Type B pancreatic cell (in vitro differentiated cells): ENCODE results near the gene KHSRP. TPM values are rescaled to one million over a fixed set of nuclear protein-coding genes. Genes with fewer than 3 reads are reported as not detected.
"Not testable (repeated sequence)": the region's sequence is repeated elsewhere in the genome, so short reads cannot be mapped to it uniquely, and the experiment has no call there.

ENCODE experiments used
- DNase-seq: peaks from one replicate; pipeline ENCODE4 v3.0.0; 2021; ENCODE audit warnings: mixed read lengths; ENCODE audit not compliant: unreplicated experiment; ENCODE audit errors: extremely low spot score
- H3K27ac Mint-ChIP-seq: 2 replicates; pipeline ENCODE4 v1.8.0; 2021; ENCODE audit warnings: mild to moderate bottlenecking, mixed read lengths
- H3K27me3 Mint-ChIP-seq: 2 replicates; pipeline ENCODE4 v1.8.0; 2021; ENCODE audit warnings: mixed read lengths
- H3K36me3 Mint-ChIP-seq: 2 replicates; pipeline ENCODE4 v1.8.0; 2021; ENCODE audit warnings: mixed read lengths
- H3K4me1 Mint-ChIP-seq: one replicate; pipeline ENCODE4 v1.8.0; 2021; ENCODE audit warnings: mixed read lengths; ENCODE audit not compliant: unreplicated experiment
- H3K4me3 Mint-ChIP-seq: 2 replicates; pipeline ENCODE4 v1.8.0; 2021; ENCODE audit warnings: mild to moderate bottlenecking, mixed read lengths
- H3K9me3 Mint-ChIP-seq: 2 replicates; pipeline ENCODE4 v1.8.0; 2021; ENCODE audit warnings: mixed read lengths
- total RNA-seq: library from RNA; stranded (reverse); gene quantifications from 2 replicates; pipeline ENCODE4 v1.2.1, GENCODE V29; 2021; ENCODE audit warnings: low replicate concordance
- TF ChIP-seq, protein P1 (sequence below): fragments of 200-600 bp; sonication (generic); conservative IDR thresholded peaks from 2 replicates; pipeline ENCODE4 v1.5.0; 2021; ENCODE audit warnings: antibody characterized with exemption, mild to moderate bottlenecking

Gene KHSRP
- total RNA-seq, 1 donor from 2014 or later = 414 TPM

DNA sequence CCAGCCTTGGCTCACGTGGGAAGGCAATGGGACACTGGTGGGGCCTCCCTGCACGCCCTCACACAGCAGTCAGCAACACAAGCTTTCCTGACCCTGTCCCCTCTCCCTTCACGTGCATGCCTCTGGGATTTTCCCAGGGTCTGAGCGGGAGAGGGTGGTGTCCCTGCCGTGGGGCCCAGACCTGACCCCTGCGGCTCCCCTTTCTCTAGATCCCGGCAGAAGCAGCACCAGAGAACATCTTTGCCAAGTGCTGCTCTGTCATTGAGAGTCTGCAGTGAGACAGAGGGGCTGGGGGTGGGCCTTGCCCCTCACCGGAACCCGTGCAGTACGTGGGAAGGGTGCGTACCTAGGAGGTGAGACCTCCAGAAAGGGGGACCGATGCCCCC, 12.6 kb downstream of the KHSRP start:
- H3K27ac Mint-ChIP-seq = no peak overlapping the region
- H3K4me3 Mint-ChIP-seq = no peak overlapping the region
- no peak for DNase-seq

DNA sequence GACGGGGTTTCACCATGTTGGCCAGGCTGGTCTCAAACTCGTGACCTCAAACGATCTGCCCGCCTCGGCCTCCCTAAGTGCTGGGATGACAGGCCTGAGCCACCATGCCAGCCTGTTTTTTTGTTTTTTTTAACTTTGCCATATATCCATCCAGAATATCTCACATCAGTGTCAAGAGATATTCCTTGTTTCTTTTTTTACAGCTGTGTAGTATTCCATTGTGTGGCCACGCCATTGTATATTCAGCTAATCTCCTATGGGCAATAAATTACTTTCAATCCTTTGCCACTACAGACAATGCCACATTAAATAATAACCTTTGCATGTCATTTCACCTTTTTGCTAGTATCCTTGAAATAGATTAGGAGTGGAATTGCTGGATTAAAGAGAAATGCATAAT, 15.3 kb downstream of the KHSRP start:
- DNase-seq = no peak
- Mint-ChIP-seq H3K27me3 (no peaks in the 10 kb centered on the region), H3K36me3 (peaks cover 5% of the 10 kb centered on the region), H3K9me3 (no peaks in the 10 kb centered on the region), H3K4me3 (no peak overlapping the region), H3K4me1 (peaks cover 3% of the 10 kb centered on the region), H3K27ac (no peak overlapping the region)
- TF ChIP-seq, protein P1, sequence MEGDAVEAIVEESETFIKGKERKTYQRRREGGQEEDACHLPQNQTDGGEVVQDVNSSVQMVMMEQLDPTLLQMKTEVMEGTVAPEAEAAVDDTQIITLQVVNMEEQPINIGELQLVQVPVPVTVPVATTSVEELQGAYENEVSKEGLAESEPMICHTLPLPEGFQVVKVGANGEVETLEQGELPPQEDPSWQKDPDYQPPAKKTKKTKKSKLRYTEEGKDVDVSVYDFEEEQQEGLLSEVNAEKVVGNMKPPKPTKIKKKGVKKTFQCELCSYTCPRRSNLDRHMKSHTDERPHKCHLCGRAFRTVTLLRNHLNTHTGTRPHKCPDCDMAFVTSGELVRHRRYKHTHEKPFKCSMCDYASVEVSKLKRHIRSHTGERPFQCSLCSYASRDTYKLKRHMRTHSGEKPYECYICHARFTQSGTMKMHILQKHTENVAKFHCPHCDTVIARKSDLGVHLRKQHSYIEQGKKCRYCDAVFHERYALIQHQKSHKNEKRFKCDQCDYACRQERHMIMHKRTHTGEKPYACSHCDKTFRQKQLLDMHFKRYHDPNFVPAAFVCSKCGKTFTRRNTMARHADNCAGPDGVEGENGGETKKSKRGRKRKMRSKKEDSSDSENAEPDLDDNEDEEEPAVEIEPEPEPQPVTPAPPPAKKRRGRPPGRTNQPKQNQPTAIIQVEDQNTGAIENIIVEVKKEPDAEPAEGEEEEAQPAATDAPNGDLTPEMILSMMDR = no peak

More for the DNA sequence above, 12.6 kb downstream of the KHSRP start:
- Mint-ChIP-seq H3K36me3 (peaks cover 5% of the 10 kb centered on the region), H3K27me3 (no peaks in the 10 kb centered on the region), H3K9me3 (no peaks in the 10 kb centered on the region), H3K4me1 (peaks cover 3% of the 10 kb centered on the region)
- TF ChIP-seq, protein P1 = no peak

- TF ChIP-seq, protein P1 = no peak
- DNase-seq = no peak
- no peaks in the 10 kb centered on the region for H3K36me3 Mint-ChIP-seq
- no peaks in the 10 kb centered on the region for H3K4me1 Mint-ChIP-seq
- H3K27me3 Mint-ChIP-seq = no peaks in the 10 kb centered on the region
- H3K9me3 Mint-ChIP-seq = no peaks in the 10 kb centered on the region
- H3K4me3 Mint-ChIP-seq = no peak overlapping the region
- H3K27ac Mint-ChIP-seq = no peak overlapping the region
These were observed 18.2 kb downstream of the KHSRP start for GRCh38 chr19:6406401-6406800.

DNA sequence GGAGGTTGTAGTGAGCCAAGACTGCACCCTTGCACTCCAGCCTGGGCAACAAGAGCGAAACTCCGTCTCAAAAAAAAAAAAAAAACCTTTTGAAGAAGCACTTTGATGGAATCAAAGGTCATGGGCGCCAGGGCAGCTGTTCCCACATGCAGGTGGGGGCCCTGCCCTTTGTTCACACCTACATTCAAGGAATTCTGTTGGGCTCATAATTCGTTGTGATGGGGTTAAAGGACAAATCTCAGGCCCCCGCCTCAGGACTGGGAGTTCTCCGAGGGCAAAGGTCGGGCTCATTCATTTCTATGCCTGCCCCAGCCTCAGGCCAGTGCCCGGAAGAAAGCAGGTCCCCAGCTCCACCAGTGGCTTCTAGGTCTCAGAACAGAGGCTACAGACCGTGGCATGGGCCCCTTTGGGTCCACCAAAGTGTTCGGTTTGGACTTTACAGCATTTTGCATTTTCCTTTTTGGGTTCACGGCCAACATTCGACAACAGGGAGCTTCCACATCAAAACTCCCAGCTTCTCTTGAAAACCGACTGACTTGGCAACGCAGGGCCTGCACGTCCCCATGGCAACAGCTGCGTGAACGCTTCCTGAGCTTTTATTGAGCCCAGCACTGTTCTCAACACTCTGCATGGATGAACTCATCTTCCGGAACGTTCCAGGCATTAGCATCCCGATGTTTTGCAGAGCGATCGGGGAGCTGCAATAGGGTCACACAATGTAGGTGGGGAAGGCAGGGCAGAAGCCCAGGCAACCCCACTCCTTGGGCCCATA, 21.6 kb downstream of the KHSRP start:
- TF ChIP-seq, protein P1 = no peak
- Mint-ChIP-seq H3K9me3 (no peaks in the 10 kb centered on the region), H3K4me3 (no peak overlapping the region), H3K4me1 (no peaks in the 10 kb centered on the region), H3K27me3 (no peaks in the 10 kb centered on the region), H3K36me3 (no peaks in the 10 kb centered on the region), H3K27ac (peak overlapping the region; percentile 48)
- no peak for DNase-seq

DNA sequence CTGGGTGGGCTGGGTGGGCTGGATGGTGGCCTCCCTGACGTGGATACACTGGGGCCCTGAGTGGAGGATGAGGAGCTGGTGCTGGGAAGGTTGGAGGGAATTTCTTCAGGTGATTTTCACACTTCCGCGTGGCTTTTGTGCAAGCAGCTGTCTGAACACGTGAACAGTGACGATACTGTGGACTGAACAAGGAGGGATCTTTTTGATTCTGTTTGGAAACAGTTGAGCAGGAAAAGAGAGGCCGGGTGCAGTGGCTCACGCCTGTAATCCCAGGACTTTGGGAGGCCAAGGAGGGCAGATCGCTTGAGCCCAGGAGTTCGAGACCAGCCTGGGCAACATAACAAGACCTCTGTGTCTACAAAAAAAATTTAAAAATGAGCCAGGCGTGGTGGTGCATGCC, 22.6 kb downstream of the KHSRP start:
- no peaks in the 10 kb centered on the region for H3K27me3 Mint-ChIP-seq
- no peaks in the 10 kb centered on the region for H3K4me1 Mint-ChIP-seq
- H3K9me3 Mint-ChIP-seq = no peaks in the 10 kb centered on the region
- TF ChIP-seq, protein P1 = no peak
- H3K36me3 Mint-ChIP-seq = no peaks in the 10 kb centered on the region
- no peak overlapping the region for H3K4me3 Mint-ChIP-seq
- no peak overlapping the region for H3K27ac Mint-ChIP-seq
- DNase-seq = no peak

DNA sequence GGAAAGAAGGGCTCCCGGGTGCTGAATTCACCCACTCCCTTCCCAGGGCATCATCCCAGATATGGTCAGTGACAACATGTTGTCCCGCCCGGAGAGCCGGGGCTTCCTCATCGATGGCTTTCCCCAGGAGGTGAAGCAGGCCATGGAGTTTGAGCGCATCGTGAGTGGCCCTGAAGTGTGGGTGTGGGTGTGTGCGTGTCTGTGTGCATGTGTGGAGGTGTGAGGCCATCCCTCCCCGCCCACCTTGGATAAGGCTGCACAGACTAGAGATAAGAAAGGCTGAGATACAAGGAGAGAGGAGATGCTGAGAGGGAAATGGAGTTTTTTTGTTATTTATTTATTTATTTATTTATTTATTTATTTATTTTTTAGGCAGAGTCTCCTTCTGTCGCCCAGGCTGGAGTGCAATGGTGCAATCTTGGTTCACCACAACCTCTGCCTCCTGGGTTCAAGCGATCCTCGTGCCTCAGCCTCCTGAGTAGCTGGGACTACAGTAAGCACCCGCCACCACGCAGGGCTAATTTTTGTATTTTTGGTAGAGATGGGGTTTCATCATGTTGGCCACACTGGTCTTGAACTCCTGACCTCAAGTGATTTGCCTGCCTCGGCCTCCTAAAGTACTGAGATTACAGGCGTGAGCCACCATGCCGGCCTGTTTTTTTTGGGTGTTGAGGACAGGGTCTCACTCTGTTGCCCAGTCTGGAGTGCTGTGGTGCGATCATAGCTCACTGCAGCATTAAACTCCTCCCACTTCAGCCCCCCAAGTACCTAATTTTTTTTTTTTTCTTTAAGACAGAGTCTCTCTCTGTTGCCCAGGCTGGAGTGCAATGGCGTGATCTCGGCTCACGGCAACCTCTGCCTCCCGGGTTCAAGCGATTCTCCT, 24.3 kb downstream of the KHSRP start:
- not testable (repeated sequence) for H3K36me3 Mint-ChIP-seq, H3K9me3 Mint-ChIP-seq

More for the DNA sequence above, 24.3 kb downstream of the KHSRP start:
- H3K27me3 Mint-ChIP-seq, H3K4me3 Mint-ChIP-seq, H3K4me1 Mint-ChIP-seq, H3K27ac Mint-ChIP-seq, DNase-seq: not testable (repeated sequence)
